ENCODE measurements around the gene SELENOM. TPM values are rescaled to one million over a fixed set of nuclear protein-coding genes. Genes with fewer than 3 reads are reported as not detected.

Gene SELENOM
- total and polyA plus RNA-seq, 2 donors (not counting 1 experiment from before 2014, with no cell fraction given): 23.6 to 43.3 TPM

- Histone ChIP-seq H4K20me1 (ENCODE audit: control insufficient read depth, insufficient read depth, low read length, poor library complexity, severe bottlenecking) (no peaks in the 10 kb centered on the region), H3K27me3 (replicated peaks in 1 of 4; ENCODE audit: control extremely low read depth in 1 of 4, control insufficient read depth in 3 of 4, insufficient read depth in 4 of 4, low read length in 3 of 4) (no peaks in the 10 kb centered on the region), H3K4me3 (ENCODE audit: control extremely low read depth in 1 of 5, extremely low read depth in 1 of 5, insufficient read depth in 1 of 5, low read depth in 2 of 5, low read length in 4 of 5) (no peak overlapping the region), H3K4me1 (ENCODE audit: control insufficient read depth in 2 of 2, insufficient read depth in 2 of 2, low read length in 2 of 2) (peaks cover 22 to 50% of the 10 kb centered on the region in 2 donors), H3K4me2 (replicated peaks; ENCODE audit: low read depth, low read length, poor library complexity, severe bottlenecking) (peak overlapping the region; percentile 90), H3K27ac (ENCODE audit: low read length in 2 of 2) (no peak overlapping the region), H2AFZ (ENCODE audit: insufficient read depth, low read depth, low read length, poor library complexity, severe bottlenecking) (no peak overlapping the region), H3K9me3 (ENCODE audit: control extremely low read depth in 1 of 3, control insufficient read depth in 2 of 3, insufficient read depth in 1 of 3, low read length in 2 of 3) (no peaks in the 10 kb centered on the region), H3K79me2 (ENCODE audit: control insufficient read depth, insufficient read depth, low read length) (peaks cover 4% of the 10 kb centered on the region), H3K9ac (ENCODE audit: low read length) (no peak overlapping the region), H3K36me3 (replicated peaks in 1 of 2; ENCODE audit: control extremely low read depth in 1 of 2, control insufficient read depth in 1 of 2, extremely low read depth in 1 of 2, insufficient read depth in 2 of 2, low read length in 1 of 2) (no peaks in the 10 kb centered on the region)
- TF ChIP-seq EZH2 (IDR thresholded peaks at IDR 0.05; ENCODE audit: borderline replicate concordance, insufficient read depth, low read depth, low read length, poor library complexity, severe bottlenecking) (no peak), CTCF (IDR thresholded peaks at IDR 0.05) (no peak)
- DNase-seq: no peak
- ChIA-PET POLR2A (interaction anchor here (1.4 to 1.7 kb wide), 2 partner anchors 261 to 448 kb away, joined by 3 to 4 read pairs; partner anchors contain the start of gene SLC35E4), CTCF (interaction anchor here (0.6 to 3.5 kb wide), 8 partner anchors 12 to 1251 kb away, joined by 3 to 11 read pairs (median 5); partner anchors contain the start of gene SELENOM)
- no peak for ATAC-seq (ENCODE audit: low read depth)
- Mint-ChIP-seq H3K4me1 (peaks cover 37% of the 10 kb centered on the region), H3K27me3 (no peaks in the 10 kb centered on the region), H3K27ac (no peak overlapping the region), H3K9me3 (ENCODE audit: insufficient read depth) (no peaks in the 10 kb centered on the region), H3K4me3 (peak overlapping the region; percentile 92)
- WGBS (ENCODE audit: insufficient coverage): 87% methylated on average over 3 of the region's 3 CpGs
- intact Hi-C loops (cut with micrococcal nuclease): loop anchor here (5.0 kb wide), 2 partner anchors 209 to 549 kb away; partner anchors contain the start of gene PIK3IP1
Measured at GRCh38 chr22:31083377-31083768, 24.0 kb downstream of the SELENOM start.

DNA sequence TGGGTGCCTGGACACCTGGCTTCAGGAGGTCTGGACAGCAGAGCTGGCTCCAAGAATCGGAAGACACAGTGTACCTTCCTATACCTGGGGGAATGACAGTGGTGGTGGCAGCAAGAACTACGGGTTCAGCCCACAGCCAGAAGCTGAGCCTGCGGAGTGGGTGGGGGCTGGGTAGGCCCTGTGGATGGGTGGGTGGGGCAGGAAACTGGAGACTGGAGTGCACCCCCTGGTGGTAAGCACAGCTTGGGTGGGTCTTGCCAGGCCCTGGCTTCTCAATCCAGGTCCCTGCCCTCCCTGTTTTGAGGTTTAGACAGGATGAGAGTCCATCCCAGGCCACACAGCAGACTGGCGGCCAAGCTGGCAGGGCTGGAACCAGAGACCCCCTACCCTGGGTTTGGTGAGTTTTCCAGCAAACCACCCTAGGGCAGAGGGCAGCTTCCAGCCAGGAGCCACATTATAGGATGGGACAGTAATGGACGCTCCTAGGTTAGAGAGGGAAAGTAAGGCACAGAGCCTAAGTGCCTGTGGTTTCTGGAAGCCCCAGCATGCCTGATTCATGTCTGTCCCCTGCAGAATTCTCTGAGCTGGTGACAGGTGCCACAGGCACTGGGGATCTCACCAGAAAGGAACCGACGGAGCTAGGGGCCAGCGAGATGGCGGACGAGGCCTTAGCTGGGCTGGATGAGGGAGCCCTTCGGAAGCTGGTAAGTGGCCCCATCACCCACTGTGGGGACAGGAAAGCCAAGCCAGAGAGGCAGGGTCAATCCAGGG is 24.6 kb downstream of the SELENOM start:
- intact Hi-C loops (cut with micrococcal nuclease): loop anchor here (5.0 kb wide), 2 partner anchors 210 to 550 kb away; partner anchors contain the start of gene PIK3IP1
- no peak for ATAC-seq (ENCODE audit: low read depth)
- Mint-ChIP-seq H3K27me3 (no peaks in the 10 kb centered on the region), H3K4me1 (peaks cover 34% of the 10 kb centered on the region), H3K27ac (no peak overlapping the region), H3K9me3 (ENCODE audit: insufficient read depth) (no peaks in the 10 kb centered on the region), H3K4me3 (peak overlapping the region; percentile 92)
- no peaks in the 10 kb centered on the region for H4K20me1 ChIP-seq (ENCODE audit: control insufficient read depth, insufficient read depth, low read length, poor library complexity, severe bottlenecking)
- ChIA-PET CTCF (interaction anchor here (0.6 to 3.5 kb wide), 5 partner anchors 13 to 1252 kb away, joined by 3 to 11 read pairs (median 4); no protein-coding TSS in a partner anchor), POLR2A (interaction anchor here (1.7 kb wide), 1 partner anchor 448 kb away, joined by 4 read pairs; the partner anchor contains the start of gene SLC35E4)
- peak; percentile 42 for DNase-seq
- TF ChIP-seq EZH2 (IDR thresholded peaks at IDR 0.05; ENCODE audit: borderline replicate concordance, insufficient read depth, low read depth, low read length, poor library complexity, severe bottlenecking): no peak
- peak; percentile 13 for TF ChIP-seq CTCF (IDR thresholded peaks at IDR 0.05)
- H3K4me2 ChIP-seq (replicated peaks; ENCODE audit: low read depth, low read length, poor library complexity, severe bottlenecking): peak overlapping the region; percentile 26
- no peaks in the 10 kb centered on the region for H3K27me3 ChIP-seq (replicated peaks in 1 of 4; ENCODE audit: control extremely low read depth in 1 of 4, control insufficient read depth in 3 of 4, insufficient read depth in 4 of 4, low read length in 3 of 4)
- H3K36me3 ChIP-seq (replicated peaks in 1 of 2; ENCODE audit: control extremely low read depth in 1 of 2, control insufficient read depth in 1 of 2, extremely low read depth in 1 of 2, insufficient read depth in 2 of 2, low read length in 1 of 2): no peaks in the 10 kb centered on the region
- peaks cover 4% of the 10 kb centered on the region for H3K79me2 ChIP-seq (ENCODE audit: control insufficient read depth, insufficient read depth, low read length)
- WGBS (ENCODE audit: insufficient coverage): 100% methylated on average over 9 of the region's 11 CpGs
- no peak overlapping the region for H3K9ac ChIP-seq (ENCODE audit: low read length)
- H2AFZ ChIP-seq (ENCODE audit: insufficient read depth, low read depth, low read length, poor library complexity, severe bottlenecking): no peak overlapping the region
- H3K27ac ChIP-seq (ENCODE audit: low read length in 2 of 2): no peak overlapping the region
- peaks cover 22 to 50% of the 10 kb centered on the region in 2 donors for H3K4me1 ChIP-seq (ENCODE audit: control insufficient read depth in 2 of 2, insufficient read depth in 2 of 2, low read length in 2 of 2)
- H3K9me3 ChIP-seq (ENCODE audit: control extremely low read depth in 1 of 3, control insufficient read depth in 2 of 3, insufficient read depth in 1 of 3, low read length in 2 of 3): no peaks in the 10 kb centered on the region
- no peak overlapping the region for H3K4me3 ChIP-seq (ENCODE audit: control extremely low read depth in 1 of 5, extremely low read depth in 1 of 5, insufficient read depth in 1 of 5, low read depth in 2 of 5, low read length in 4 of 5)
